Fibroblast of villous mesenchyme (primary cell): ENCODE data around the gene PI16. TPM values are rescaled to one million over a fixed set of nuclear protein-coding genes. Genes with fewer than 3 reads are reported as not detected.
"Not testable (repeated sequence)": the region's sequence is repeated elsewhere in the genome, so short reads cannot be mapped to it uniquely, and the experiment has no call there.

ENCODE experiments used
- DNase-seq: peaks from one replicate; pipeline ENCODE4 v3.0.0-alpha.2; 2010; ENCODE audit warnings: low read depth
- H3K4me3 ChIP-seq: 2 replicates; pipeline ENCODE4 v1.5.1; 2011; ENCODE audit warnings: low read depth, mild to moderate bottlenecking, low read length
- CTCF ChIP-seq: IDR thresholded peaks from 2 replicates; pipeline ENCODE4 v1.5.1; 2012; ENCODE audit warnings: low read depth, mild to moderate bottlenecking, low read length; ENCODE audit not compliant: insufficient read depth
- total RNA-seq: library from RNA; depleted of rRNA; stranded (reverse); fragments of >200 nt; gene quantifications from 2 replicates; pipeline ENCODE4 v1.2.3, GENCODE V29; 2012

Gene PI16
- total RNA-seq, 1 donor = under 0.01 TPM

- peak; percentile 91 for DNase-seq
- no peak for TF ChIP-seq CTCF
- peak within 1 kb of the TSS; percentile 80 for H3K4me3 ChIP-seq
These were observed 31.5 kb downstream of the PI16 start, which contains the start of gene MTCH1 for GRCh38 chr6:36985808-36986703. TSS of gene MTCH1 (minus strand) at chr6:36986196. CDS start at chr6:36986173, 23 bp downstream.

DNA sequence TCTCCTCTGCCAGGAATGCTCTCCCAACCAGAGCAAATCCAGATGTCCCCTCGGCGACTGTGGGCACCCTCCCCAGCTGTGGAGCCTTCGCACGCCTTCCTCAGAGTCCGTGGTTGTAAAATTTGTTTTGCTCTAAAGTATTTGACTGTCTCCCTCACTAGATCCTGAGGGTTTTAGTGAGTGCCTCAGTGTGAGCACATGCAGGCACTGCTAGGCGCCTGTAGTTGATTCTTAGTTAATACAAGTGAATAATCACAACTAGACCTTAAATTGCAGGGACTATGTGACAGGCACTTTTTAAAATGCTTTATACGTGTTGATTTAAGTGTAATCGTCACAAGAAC is 32.1 kb downstream of the PI16 start:
- no peak for DNase-seq
- no peak for TF ChIP-seq CTCF
- H3K4me3 ChIP-seq = peak overlapping the region; percentile 80

- no peak overlapping the region for H3K4me3 ChIP-seq
- TF ChIP-seq CTCF = no peak
- DNase-seq = no peak
These were observed 34.7 kb downstream of the PI16 start for GRCh38 chr6:36989264-36989663.

GRCh38 chr6:36990401-36990800 is 35.9 kb downstream of the PI16 start:
- not testable (repeated sequence) for DNase-seq, H3K4me3 ChIP-seq

DNA sequence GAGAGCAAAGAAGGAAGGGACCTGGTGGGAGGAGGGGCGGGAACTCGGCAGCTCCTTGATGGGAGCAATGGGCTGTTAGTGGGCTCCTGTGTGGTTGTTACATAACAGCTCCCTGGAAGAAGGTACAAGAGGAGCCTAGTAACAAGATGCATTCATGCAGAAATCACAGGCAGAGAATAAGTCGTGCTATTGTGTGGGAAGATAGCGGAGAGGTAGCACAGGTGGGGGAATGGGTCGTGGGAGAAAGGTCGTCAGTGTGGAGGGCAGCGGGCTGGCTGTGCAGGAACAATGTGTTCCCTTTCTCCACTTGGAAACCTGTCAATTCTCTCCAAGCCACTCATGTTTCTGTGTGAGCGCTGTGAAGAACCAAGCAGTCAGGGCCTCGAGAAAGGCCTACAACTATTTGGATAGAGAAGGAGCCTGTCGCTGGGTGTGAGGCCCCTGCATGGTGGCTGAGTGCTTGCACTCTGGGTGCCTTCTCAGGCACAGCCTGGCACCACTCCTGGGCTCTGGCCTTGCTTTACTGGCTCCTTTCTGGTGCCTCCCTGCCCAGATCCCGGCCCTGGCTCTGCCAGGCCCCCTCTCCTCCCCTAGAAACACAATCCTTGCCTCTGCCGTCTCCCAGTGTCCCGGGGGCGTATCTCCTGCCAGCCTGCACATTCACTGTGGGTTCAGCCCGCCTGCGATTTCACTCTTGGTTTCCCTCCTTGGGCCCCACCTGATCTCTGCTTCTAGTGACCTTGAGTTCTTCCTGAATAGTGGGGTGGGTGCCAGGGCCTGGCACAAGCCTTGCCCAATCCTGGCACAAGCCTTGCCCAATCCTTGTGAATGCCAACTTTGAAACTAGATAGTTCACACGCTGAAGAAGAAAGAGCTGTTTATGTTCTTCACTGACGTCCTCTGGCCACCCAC is 43.5 kb downstream of the PI16 start:
- TF ChIP-seq CTCF = no peak
- no peak for DNase-seq
- H3K4me3 ChIP-seq = no peak overlapping the region

DNA sequence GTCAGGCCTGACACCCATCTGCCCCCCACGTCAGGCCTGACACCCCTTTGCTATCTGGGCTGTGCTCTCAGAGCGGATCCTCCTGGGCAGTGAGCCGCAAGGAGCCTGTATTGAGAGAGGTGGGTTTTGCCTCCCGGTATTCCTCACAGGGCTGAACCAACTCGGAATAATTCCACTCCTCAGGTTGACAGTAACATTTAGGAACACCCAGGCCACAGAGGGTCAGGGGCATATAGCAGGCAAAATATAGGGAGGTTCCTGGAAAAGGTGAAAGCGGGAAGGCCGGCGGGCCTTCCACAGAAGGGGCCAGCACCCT is 44.1 kb downstream of the PI16 start:
- H3K4me3 ChIP-seq = no peak overlapping the region
- no peak for TF ChIP-seq CTCF
- DNase-seq = no peak

- TF ChIP-seq CTCF = no peak
- DNase-seq = no peak
- no peak overlapping the region for H3K4me3 ChIP-seq
These were observed 44.7 kb downstream of the PI16 start for GRCh38 chr6:36999061-36999750.
